Trophoblast cell (in vitro differentiated cells and primary cell): ENCODE results near the gene TTC32.

Experiments used
- DNase-seq, 2 donors: peaks; one replicate each; pipeline ENCODE4 v3.0.0-alpha.2; 2016
- H2AFZ ChIP-seq: 2 replicates; pipeline ENCODE4 v1.6.1; 2013; ENCODE audit warnings: low read length, moderate library complexity, mild to moderate bottlenecking; ENCODE audit not compliant: insufficient read depth, poor library complexity
- H2AK5ac ChIP-seq: 2 replicates; pipeline ENCODE4 v1.6.1; 2013; ENCODE audit warnings: mild to moderate bottlenecking, low read length
- H2BK120ac ChIP-seq: 2 replicates; pipeline ENCODE4 v1.6.1; 2013; ENCODE audit warnings: low read length, mild to moderate bottlenecking, moderate library complexity; ENCODE audit not compliant: insufficient read depth, poor library complexity
- H2BK12ac ChIP-seq: 2 replicates; pipeline ENCODE4 v1.6.1; 2013; ENCODE audit warnings: mild to moderate bottlenecking, low read length, moderate library complexity
- H2BK5ac ChIP-seq: 2 replicates; pipeline ENCODE4 v1.6.1; 2013; ENCODE audit warnings: low read length, low read depth, moderate library complexity, mild to moderate bottlenecking; ENCODE audit not compliant: poor library complexity
- H3K14ac ChIP-seq: 2 replicates; pipeline ENCODE4 v1.6.1; 2013; ENCODE audit warnings: mild to moderate bottlenecking, low read length
- H3K18ac ChIP-seq: 2 replicates; pipeline ENCODE4 v1.6.1; 2013; ENCODE audit warnings: mild to moderate bottlenecking, low read length
- H3K23ac ChIP-seq: 2 replicates; pipeline ENCODE4 v1.6.1; 2013; ENCODE audit warnings: low read length
- H3K27ac ChIP-seq: 2 replicates; pipeline ENCODE4 v1.5.1; 2013; ENCODE audit warnings: low read depth, mild to moderate bottlenecking, inconsistent platforms, low read length, moderate library complexity
- H3K27me3 ChIP-seq: 2 replicates; pipeline ENCODE4 v1.6.1; 2013; ENCODE audit warnings: inconsistent platforms, mild to moderate bottlenecking, low read length, moderate library complexity; ENCODE audit not compliant: insufficient read depth
- H3K36me3 ChIP-seq, 2 experiments: 1 replicate in 1 of 2; 2 replicates in 1 of 2; pipeline ENCODE4 v1.6.1; 2013; ENCODE audit warnings: low read length in 2 of 2, mild to moderate bottlenecking in 2 of 2, moderate library complexity in 1 of 2; ENCODE audit not compliant: insufficient read depth in 2 of 2, control insufficient read depth in 1 of 2
- H3K4ac ChIP-seq: 2 replicates; pipeline ENCODE4 v1.6.1; 2013; ENCODE audit warnings: low read depth, mild to moderate bottlenecking, low read length, moderate library complexity
- H3K4me1 ChIP-seq, 2 experiments: 1 replicate in 1 of 2; 2 replicates in 1 of 2; pipeline ENCODE4 v1.6.1; 2013; ENCODE audit warnings: low read length in 2 of 2, mild to moderate bottlenecking in 2 of 2, moderate library complexity in 1 of 2; ENCODE audit not compliant: insufficient read depth in 2 of 2, control insufficient read depth in 1 of 2
- H3K4me2 ChIP-seq: 2 replicates; pipeline ENCODE4 v1.6.1; 2013; ENCODE audit warnings: inconsistent platforms, mild to moderate bottlenecking, low read length, moderate library complexity
- H3K4me3 ChIP-seq: 2 replicates; pipeline ENCODE4 v1.5.1; 2013; ENCODE audit warnings: mild to moderate bottlenecking, low read depth, low read length, inconsistent platforms
- H3K79me1 ChIP-seq: one replicate; pipeline ENCODE4 v1.6.1; 2013; ENCODE audit warnings: low read length
- H3K79me2 ChIP-seq: 2 replicates; pipeline ENCODE4 v1.6.1; 2013; ENCODE audit warnings: low read length, mild to moderate bottlenecking; ENCODE audit not compliant: control insufficient read depth, insufficient read depth, poor library complexity
- H3K9ac ChIP-seq: 2 replicates; pipeline ENCODE4 v1.6.1; 2013; ENCODE audit warnings: mild to moderate bottlenecking, low read length
- H3K9me3 ChIP-seq: 2 replicates; pipeline ENCODE4 v1.6.1; 2013; ENCODE audit warnings: low read depth, mild to moderate bottlenecking, control low read depth, inconsistent platforms, low read length; ENCODE audit not compliant: insufficient read depth
- H4K12ac ChIP-seq: 2 replicates; pipeline ENCODE4 v1.6.1; 2013; ENCODE audit warnings: low read depth, mild to moderate bottlenecking, low read length, moderate library complexity
- H4K8ac ChIP-seq: 2 replicates; pipeline ENCODE4 v1.6.1; 2013; ENCODE audit warnings: low read depth, mild to moderate bottlenecking, low read length, moderate library complexity
- H4K91ac ChIP-seq: one replicate; pipeline ENCODE4 v1.6.1; 2013; ENCODE audit warnings: low read depth, mild to moderate bottlenecking, low read length, moderate library complexity
- WGBS: extraction: QIAGEN DNeasy Blood & Tissue Kit; methylation state at CpG from one replicate; pipeline ENCODE4 v1.1.7; 2013; ENCODE audit warnings: missing lambda C conversion rate; ENCODE audit not compliant: insufficient read length, insufficient coverage; ENCODE audit errors: extremely low coverage; 5-methylcytosine and 5-hydroxymethylcytosine counted together

Gene TTC32

GRCh38 chr2:19875280-19875679 is 26.5 kb downstream of the TTC32 start:
- no peak overlapping the region for H2BK120ac ChIP-seq
- H4K8ac ChIP-seq: no peak overlapping the region
- H4K91ac ChIP-seq: no peak overlapping the region
- no peak overlapping the region for H4K12ac ChIP-seq
- no peak overlapping the region for H3K4ac ChIP-seq
- H3K79me2 ChIP-seq: no peaks in the 10 kb centered on the region
- no peak overlapping the region for H2AK5ac ChIP-seq
- H2BK5ac ChIP-seq: no peak overlapping the region
- no peak overlapping the region for H2AFZ ChIP-seq
- H3K9me3 ChIP-seq: no peaks in the 10 kb centered on the region
- no peak overlapping the region for H3K4me3 ChIP-seq
- WGBS: no CpG with 5 or more reads among the region's 1 CpG
- H3K23ac ChIP-seq: no peak overlapping the region
- H3K14ac ChIP-seq: no peak overlapping the region
- H3K9ac ChIP-seq: no peak overlapping the region
- no peaks in the 10 kb centered on the region for H3K79me1 ChIP-seq
- H3K4me1 ChIP-seq: no peaks in the 10 kb centered on the region
- H3K27me3 ChIP-seq: no peaks in the 10 kb centered on the region
- H3K18ac ChIP-seq: no peak overlapping the region
- no peaks in the 10 kb centered on the region for H3K36me3 ChIP-seq
- H3K27ac ChIP-seq: no peak overlapping the region
- no peak for DNase-seq
- no peak overlapping the region for H3K4me2 ChIP-seq
- H2BK12ac ChIP-seq: no peak overlapping the region

- Histone ChIP-seq H3K4me2 (no peak overlapping the region), H3K27ac (no peak overlapping the region), H3K23ac (no peak overlapping the region), H4K12ac (no peak overlapping the region), H3K9me3 (no peaks in the 10 kb centered on the region), H3K18ac (no peak overlapping the region), H3K4me1 (no peaks in the 10 kb centered on the region), H3K4ac (no peak overlapping the region), H3K36me3 (no peaks in the 10 kb centered on the region), H4K91ac (no peak overlapping the region), H3K4me3 (no peak overlapping the region), H3K27me3 (peaks cover 2% of the 10 kb centered on the region), H3K14ac (no peak overlapping the region), H2BK5ac (no peak overlapping the region), H2BK120ac (no peak overlapping the region), H3K79me2 (no peaks in the 10 kb centered on the region), H2AK5ac (no peak overlapping the region), H2AFZ (no peak overlapping the region), H4K8ac (no peak overlapping the region), H2BK12ac (no peak overlapping the region), H3K79me1 (no peaks in the 10 kb centered on the region), H3K9ac (no peak overlapping the region)
- WGBS: no CpG with 5 or more reads among the region's 3 CpGs
- DNase-seq: no peak
Measured at GRCh38 chr2:19874726-19875125, 27.1 kb downstream of the TTC32 start.

- H3K4me1 ChIP-seq: peaks cover 0 to 3% of the 10 kb centered on the region in 2 experiments
- no peak overlapping the region for H3K9ac ChIP-seq
- H4K12ac ChIP-seq: no peak overlapping the region
- H3K4me3 ChIP-seq: no peak overlapping the region
- no peaks in the 10 kb centered on the region for H3K79me1 ChIP-seq
- H2BK5ac ChIP-seq: no peak overlapping the region
- H2BK120ac ChIP-seq: no peak overlapping the region
- WGBS: no CpG with 5 or more reads among the region's 5 CpGs
- H3K36me3 ChIP-seq: no peaks in the 10 kb centered on the region
- H3K27me3 ChIP-seq: peaks cover 13% of the 10 kb centered on the region
- H3K79me2 ChIP-seq: peaks cover 2% of the 10 kb centered on the region
- H3K14ac ChIP-seq: no peak overlapping the region
- H2BK12ac ChIP-seq: no peak overlapping the region
- no peak overlapping the region for H3K4ac ChIP-seq
- no peak overlapping the region for H3K27ac ChIP-seq
- H3K4me2 ChIP-seq: no peak overlapping the region
- H2AK5ac ChIP-seq: no peak overlapping the region
- H4K91ac ChIP-seq: no peak overlapping the region
- H3K9me3 ChIP-seq: peaks cover 2% of the 10 kb centered on the region
- no peak overlapping the region for H2AFZ ChIP-seq
- no peak overlapping the region for H3K23ac ChIP-seq
- no peak overlapping the region for H4K8ac ChIP-seq
- no peak overlapping the region for H3K18ac ChIP-seq
- no peak for DNase-seq
Measured at GRCh38 chr2:19873014-19873413, 28.8 kb downstream of the TTC32 start.

- H3K27me3 ChIP-seq: peaks cover 13% of the 10 kb centered on the region
- no peaks in the 10 kb centered on the region for H3K79me1 ChIP-seq
- H4K91ac ChIP-seq: no peak overlapping the region
- H3K4ac ChIP-seq: no peak overlapping the region
- H3K27ac ChIP-seq: no peak overlapping the region
- H3K4me2 ChIP-seq: no peak overlapping the region
- DNase-seq: no peak
- no peak overlapping the region for H3K4me3 ChIP-seq
- peaks cover 2% of the 10 kb centered on the region for H3K79me2 ChIP-seq
- no peak overlapping the region for H2BK5ac ChIP-seq
- no peaks in the 10 kb centered on the region for H3K36me3 ChIP-seq
- no peak overlapping the region for H2AFZ ChIP-seq
- no peak overlapping the region for H3K9ac ChIP-seq
- no peak overlapping the region for H4K8ac ChIP-seq
- no peak overlapping the region for H3K23ac ChIP-seq
- peaks cover 0 to 3% of the 10 kb centered on the region in 2 experiments for H3K4me1 ChIP-seq
- H2BK120ac ChIP-seq: no peak overlapping the region
- H2AK5ac ChIP-seq: no peak overlapping the region
- no CpG with 5 or more reads among the region's 3 CpGs for WGBS
- no peak overlapping the region for H4K12ac ChIP-seq
- peaks cover 2% of the 10 kb centered on the region for H3K9me3 ChIP-seq
- no peak overlapping the region for H3K18ac ChIP-seq
- no peak overlapping the region for H3K14ac ChIP-seq
- no peak overlapping the region for H2BK12ac ChIP-seq
Measured at GRCh38 chr2:19872302-19872701, 29.5 kb downstream of the TTC32 start.
